SH-SY5Y (cell line): ENCODE measurements around the gene GPRIN2.

Experiments used
- GATA2 ChIP-seq: IDR thresholded peaks from 2 replicates; pipeline ENCODE4 v1.6.1; 2011; ENCODE audit warnings: mild to moderate bottlenecking, low read depth, low read length
- GATA3 ChIP-seq: IDR thresholded peaks from 2 replicates; pipeline ENCODE4 v1.6.1; 2011; ENCODE audit warnings: low read depth, mild to moderate bottlenecking, low read length, moderate library complexity

DNA sequence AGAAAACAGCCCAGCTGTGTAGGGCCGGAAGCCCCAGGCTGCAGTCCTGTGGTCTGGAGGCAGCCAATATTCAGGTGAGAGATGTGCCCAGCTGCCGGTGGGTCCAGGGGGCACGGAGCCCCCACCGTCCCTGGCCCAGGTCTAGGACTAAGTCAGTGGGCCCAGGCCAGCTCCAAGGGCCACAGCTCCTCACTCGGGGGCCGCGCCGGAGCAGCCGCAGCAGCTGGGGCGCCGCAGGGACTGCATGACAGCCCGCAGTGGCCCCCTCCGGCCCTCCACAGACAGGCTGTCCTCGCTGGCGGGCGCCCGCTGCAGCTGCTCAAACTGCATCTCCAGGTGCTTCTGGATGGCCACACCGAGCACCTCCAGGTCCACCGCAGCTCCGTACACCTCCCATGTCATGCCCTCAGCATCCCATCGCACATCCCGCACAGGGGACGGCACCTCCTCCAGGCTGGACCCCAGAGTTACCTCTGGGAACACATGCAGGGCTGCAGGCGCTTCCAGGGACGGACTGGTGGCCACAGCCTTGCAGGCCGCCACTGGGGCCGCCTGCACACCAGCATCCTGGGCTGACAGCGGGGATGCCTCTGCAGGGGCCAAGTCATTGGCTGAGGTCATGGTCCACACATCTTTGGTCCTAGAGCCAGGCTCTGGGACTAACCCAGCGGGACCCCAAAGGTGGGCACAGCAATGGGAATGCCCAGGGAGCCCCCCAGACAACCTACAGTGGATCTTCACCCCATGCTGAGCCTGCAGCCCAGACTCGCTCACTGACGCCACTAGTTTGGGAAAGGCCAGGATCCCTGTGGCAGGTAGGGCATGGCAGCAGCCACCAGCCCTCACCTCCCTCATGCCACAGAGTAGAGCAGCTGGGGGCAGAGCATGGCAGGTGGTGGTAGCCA, 7.0 kb downstream of the GPRIN2 start:
- TF ChIP-seq GATA3 (no peak), GATA2 (no peak)
